Measurements from ENCODE around the gene KLHL2. TPM values are rescaled to one million over a fixed set of nuclear protein-coding genes. Genes with fewer than 3 reads are reported as not detected.

Gene KLHL2
- total and polyA plus RNA-seq, 2 of the 13 experiments (the other 11 are each of a cell fraction or from before 2014, with no cell fraction given): 9.2 to 17.6 TPM

- TF ChIP-seq ATF7 (IDR thresholded peaks at IDR 0.05) (no peak), ATF7 (CRISPR knock-in tag; IDR thresholded peaks at IDR 0.05) (no peak), ZFX (CRISPR knock-in tag; IDR thresholded peaks at IDR 0.05; ENCODE audit: low read depth) (no peak), CHD4 (IDR thresholded peaks at IDR 0.05; ENCODE audit: borderline replicate concordance, low read length) (no peak), JARID2 (CRISPR knock-in tag; IDR thresholded peaks at IDR 0.05; ENCODE audit: insufficient replicate concordance) (no peak), KAT8 (CRISPR knock-in tag; IDR thresholded peaks at IDR 0.05) (peak; percentile 43; the same call in 1 of the 2 replicates), ZSCAN9 (CRISPR knock-in tag; IDR thresholded peaks at IDR 0.05; ENCODE audit: borderline replicate concordance) (no peak), ZC3H13 (CRISPR knock-in tag; IDR thresholded peaks at IDR 0.05) (no peak), ZNF24 (IDR thresholded peaks at IDR 0.05) (no peak), ERF (CRISPR knock-in tag; IDR thresholded peaks at IDR 0.05) (no peak), ZBTB33 (CRISPR knock-in tag; IDR thresholded peaks at IDR 0.05) (no peak), ZNF136 (CRISPR knock-in tag; IDR thresholded peaks at IDR 0.05; ENCODE audit: low read depth) (no peak), ZMAT5 (CRISPR knock-in tag; IDR thresholded peaks at IDR 0.05; ENCODE audit: borderline replicate concordance, low read depth) (no peak), ZNF3 (CRISPR knock-in tag; IDR thresholded peaks at IDR 0.05) (no peak), CEBPG (CRISPR knock-in tag; IDR thresholded peaks at IDR 0.05) (peak; percentile 53; the same call in 1 of the 2 replicates), STAT6 (CRISPR knock-in tag; IDR thresholded peaks at IDR 0.05; ENCODE audit: borderline replicate concordance) (no peak), ZMYM4 (CRISPR knock-in tag; IDR thresholded peaks at IDR 0.05) (peak; percentile 32; the same call in 1 of the 2 replicates), CC2D1A (CRISPR knock-in tag; IDR thresholded peaks at IDR 0.05) (no peak), MIER2 (CRISPR knock-in tag; IDR thresholded peaks at IDR 0.05) (no peak), ZNF484 (CRISPR knock-in tag; IDR thresholded peaks at IDR 0.05; ENCODE audit: borderline replicate concordance, low read depth) (no peak), ZKSCAN8 (CRISPR knock-in tag; IDR thresholded peaks at IDR 0.05; ENCODE audit: borderline replicate concordance) (no peak), ATF4 (CRISPR knock-in tag; IDR thresholded peaks at IDR 0.05) (no peak), ZNF580 (CRISPR knock-in tag; IDR thresholded peaks at IDR 0.05; ENCODE audit: borderline replicate concordance, low read depth) (0 out of 2 replicates have a peak, but pooled peaks have one; percentile 58), SCMH1 (CRISPR knock-in tag; IDR thresholded peaks at IDR 0.05; ENCODE audit: borderline replicate concordance) (no peak), MXD4 (CRISPR knock-in tag; IDR thresholded peaks at IDR 0.05) (0 out of 2 replicates have a peak, but pooled peaks have one; percentile 30), ZFAT (CRISPR knock-in tag; conservative IDR thresholded peaks at IDR 0.05) (no peak), REL (CRISPR knock-in tag; conservative IDR thresholded peaks at IDR 0.05) (no peak), ZNF510 (CRISPR knock-in tag; IDR thresholded peaks at IDR 0.05; ENCODE audit: low read depth) (no peak)
Observed at GRCh38 chr4:165355900-165356300, 148.5 kb downstream of the KLHL2 start (continued).
